ENCODE measurements around the gene STK17B. TPM values are rescaled to one million over a fixed set of nuclear protein-coding genes. Genes with fewer than 3 reads are reported as not detected.

STK17B gene
- total and polyA plus RNA-seq, 2 experiments from 2014 or later, result 5.7 to 13.7 TPM

- no peaks in the 10 kb centered on the region for H4K20me1 ChIP-seq (replicated peaks; ENCODE audit: insufficient read depth)
- Mint-ChIP-seq H3K27ac (no peak overlapping the region), H3K4me1 (no peaks in the 10 kb centered on the region)
These were observed 13.5 kb upstream of the STK17B start for GRCh38 chr2:196184921-196185320.

More at GRCh38 chr2:196184921-196185320, 13.5 kb upstream of the STK17B start:
- H3K4me3 Mint-ChIP-seq, result no peak overlapping the region
- H3K27ac ChIP-seq (ENCODE audit: low read depth), result no peak overlapping the region
- H3F3A ChIP-seq (replicated peaks; ENCODE audit: low read depth), result no peaks in the 10 kb centered on the region
- H3K36me3 ChIP-seq (ENCODE audit: insufficient read depth), result no peaks in the 10 kb centered on the region
- no peaks in the 10 kb centered on the region for H3K36me3 Mint-ChIP-seq (ENCODE audit: low read depth)
- H3K4me3 ChIP-seq, result no peak overlapping the region
- DNase-seq (ENCODE audit: low spot score) (no peak), ATAC-seq (no peak)
- H3K79me2 ChIP-seq (replicated peaks; ENCODE audit: insufficient read depth), result no peaks in the 10 kb centered on the region
- TF ChIP-seq ETS1 (IDR thresholded peaks at IDR 0.05), result no peak
- TF ChIP-seq EZH2phosphoT487 (IDR thresholded peaks at IDR 0.05; ENCODE audit: unreplicated experiment), result no peak
- no peak for TF ChIP-seq STAT1 (IDR thresholded peaks at IDR 0.05; ENCODE audit: unreplicated experiment)
- TF ChIP-seq CREB1 (CRISPR knock-in tag; IDR thresholded peaks at IDR 0.05; ENCODE audit: low read depth), result no peak
- no peak for TF ChIP-seq REST (IDR thresholded peaks at IDR 0.05; ENCODE audit: unreplicated experiment)
- TF ChIP-seq NANOG (IDR thresholded peaks at IDR 0.05; ENCODE audit: borderline replicate concordance), result no peak
- no peak for TF ChIP-seq ZNF462 (CRISPR knock-in tag; IDR thresholded peaks at IDR 0.05)
- TF ChIP-seq POLR2AphosphoS5 (IDR thresholded peaks at IDR 0.05; ENCODE audit: low read depth), result no peak
- no peak for TF ChIP-seq JUNB (IDR thresholded peaks at IDR 0.05; ENCODE audit: unreplicated experiment)
- no peak for TF ChIP-seq CTCF (conservative IDR thresholded peaks at IDR 0.05; ENCODE audit: low read depth in 2 of 2)
- no peak for TF ChIP-seq EZH2 (IDR thresholded peaks at IDR 0.05; ENCODE audit: low read depth, unreplicated experiment)
- TF ChIP-seq ZNF331 (CRISPR knock-in tag; IDR thresholded peaks at IDR 0.05; ENCODE audit: low read depth), result no peak
- TF ChIP-seq ZNF114 (CRISPR knock-in tag; IDR thresholded peaks at IDR 0.05), result no peak
- no peak overlapping the region for H3K4me2 ChIP-seq
- H3K9me3 Mint-ChIP-seq, result no peaks in the 10 kb centered on the region
- no peaks in the 10 kb centered on the region for H3K4me1 ChIP-seq (ENCODE audit: insufficient read depth)
- H3K27me3 ChIP-seq (ENCODE audit: insufficient read depth), result no peaks in the 10 kb centered on the region
- H3K9me2 ChIP-seq (ENCODE audit: insufficient read depth), result no peaks in the 10 kb centered on the region
- H2AFZ ChIP-seq, result no peak overlapping the region
- H3K27me3 Mint-ChIP-seq (ENCODE audit: insufficient read depth, low read depth, poor library complexity), result peaks cover 4% of the 10 kb centered on the region

All from GM23338 (cell line).